Astrocyte (in vitro differentiated cells and primary cell): ENCODE data around the gene HTN1. TPM values are rescaled to one million over a fixed set of nuclear protein-coding genes. Genes with fewer than 3 reads are reported as not detected.
"Not testable (repeated sequence)": the region's sequence is repeated elsewhere in the genome, so short reads cannot be mapped to it uniquely, and the experiment has no call there.

ENCODE experiments used
- DNase-seq: peaks from one replicate; pipeline ENCODE4 v3.0.0-alpha.2; 2010; ENCODE audit warnings: low read depth
- FAIRE-seq: peaks from 2 replicates; lab custom pipeline; 2011; peaks lifted over from hg19 to GRCh38; lab: Jason Lieb, UNC
- H2AFZ ChIP-seq: 2 replicates; pipeline ENCODE4 v1.6.0; 2012; ENCODE audit warnings: low read depth, low read length, inconsistent platforms
- H3K27ac ChIP-seq: 2 replicates; pipeline ENCODE4 v1.5.1; 2011; ENCODE audit warnings: low read depth, low read length, inconsistent platforms
- H3K27me3 ChIP-seq: 2 replicates; pipeline ENCODE4 v1.6.0; 2011; ENCODE audit warnings: low read length, inconsistent platforms; ENCODE audit not compliant: insufficient read depth
- H3K36me3 ChIP-seq: 2 replicates; pipeline ENCODE4 v1.5.1; 2011; ENCODE audit warnings: low read length, inconsistent platforms; ENCODE audit not compliant: insufficient read depth
- H3K4me1 ChIP-seq: 2 replicates; pipeline ENCODE4 v1.5.1; 2011; ENCODE audit warnings: low read length, inconsistent platforms; ENCODE audit not compliant: insufficient read depth
- H3K4me2 ChIP-seq: 2 replicates; pipeline ENCODE4 v1.6.0; 2012; ENCODE audit warnings: low read length, inconsistent platforms
- H3K4me3 ChIP-seq: 2 replicates; pipeline ENCODE4 v1.5.1; 2011; ENCODE audit warnings: low read depth, mild to moderate bottlenecking, low read length, inconsistent platforms; ENCODE audit not compliant: insufficient read depth
- H3K79me2 ChIP-seq: 2 replicates; pipeline ENCODE4 v1.6.0; 2012; ENCODE audit warnings: mild to moderate bottlenecking, low read length, inconsistent platforms; ENCODE audit not compliant: insufficient read depth
- H3K9ac ChIP-seq: 2 replicates; pipeline ENCODE4 v1.6.0; 2012; ENCODE audit warnings: mild to moderate bottlenecking, low read length, inconsistent platforms
- H3K9me3 ChIP-seq: 2 replicates; pipeline ENCODE4 v1.5.1; 2012; ENCODE audit warnings: low read depth, mild to moderate bottlenecking, low read length, inconsistent platforms; ENCODE audit not compliant: insufficient read depth
- H4K20me1 ChIP-seq: 2 replicates; pipeline ENCODE4 v1.6.0; 2012; ENCODE audit warnings: low read length, inconsistent platforms; ENCODE audit not compliant: insufficient read depth
- H3K27ac Mint-ChIP-seq: one replicate; pipeline ENCODE4 v1.8.0; 2021; ENCODE audit warnings: mild to moderate bottlenecking, mixed read lengths; ENCODE audit not compliant: unreplicated experiment
- H3K27me3 Mint-ChIP-seq: one replicate; pipeline ENCODE4 v1.8.0; 2021; ENCODE audit warnings: low read depth, mixed read lengths; ENCODE audit not compliant: unreplicated experiment
- H3K36me3 Mint-ChIP-seq: one replicate; pipeline ENCODE4 v1.8.0; 2021; ENCODE audit warnings: low read depth, mixed read lengths; ENCODE audit not compliant: unreplicated experiment
- H3K4me1 Mint-ChIP-seq: one replicate; pipeline ENCODE4 v1.8.0; 2021; ENCODE audit warnings: low read depth, mixed read lengths; ENCODE audit not compliant: unreplicated experiment
- H3K4me3 Mint-ChIP-seq: one replicate; pipeline ENCODE4 v1.8.0; 2021; ENCODE audit warnings: mild to moderate bottlenecking, moderate library complexity, mixed read lengths; ENCODE audit not compliant: unreplicated experiment
- H3K9me3 Mint-ChIP-seq: one replicate; pipeline ENCODE4 v1.8.0; 2021; ENCODE audit warnings: mild to moderate bottlenecking, mixed read lengths; ENCODE audit not compliant: unreplicated experiment
- EZH2 ChIP-seq: IDR thresholded peaks from 2 replicates; pipeline ENCODE4 v1.6.1; 2012; ENCODE audit warnings: mild to moderate bottlenecking, low read length, inconsistent platforms; ENCODE audit not compliant: insufficient read depth
- total RNA-seq: library from RNA; stranded (reverse); gene quantifications from 2 replicates; pipeline ENCODE4 v1.2.1, GENCODE V29; 2021
- TF ChIP-seq, protein P1 (sequence below): IDR thresholded peaks from 2 replicates; pipeline ENCODE4 v1.5.1; 2011; ENCODE audit warnings: low read depth, mild to moderate bottlenecking, inconsistent platforms, low read length, moderate library complexity; ENCODE audit not compliant: insufficient read depth

HTN1 gene
- total RNA-seq, 1 donor from 2014 or later, result not detected

DNA sequence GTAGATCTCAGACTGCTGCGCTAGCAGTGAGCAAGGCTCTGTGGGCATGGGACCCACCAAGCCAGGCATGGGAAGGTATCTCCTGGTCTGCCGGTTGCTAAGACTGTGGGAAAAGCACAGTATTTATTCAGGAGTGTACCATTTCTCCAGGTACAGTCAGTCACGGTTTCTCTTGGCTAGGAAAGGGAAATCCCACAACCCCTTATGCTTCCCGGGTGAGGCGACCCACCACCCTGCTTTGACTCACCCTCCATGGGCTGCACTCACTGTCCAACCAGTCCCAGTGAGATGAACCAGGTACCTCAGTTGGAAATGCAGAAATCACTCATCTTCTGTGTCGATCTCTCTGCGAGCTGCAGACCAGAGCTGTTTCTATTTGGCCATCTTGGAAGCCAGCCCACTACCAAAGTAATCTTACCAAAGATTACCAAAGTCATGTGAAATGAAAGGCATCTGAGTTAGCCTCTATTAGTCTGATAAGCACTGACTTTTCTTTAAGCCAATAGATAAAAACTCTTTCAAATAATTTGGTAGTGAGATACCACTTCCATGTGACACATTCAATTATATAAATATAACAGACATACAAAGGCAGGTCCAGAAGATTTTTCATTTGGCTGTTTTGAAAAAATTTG is 8.5 kb upstream of the HTN1 start:
- Mint-ChIP-seq H3K4me1 (no peaks in the 10 kb centered on the region), H3K27me3 (no peaks in the 10 kb centered on the region), H3K9me3 (peaks cover 4% of the 10 kb centered on the region), H3K4me3 (no peak overlapping the region), H3K27ac (no peak overlapping the region), H3K36me3 (no peaks in the 10 kb centered on the region)
- Histone ChIP-seq H3K4me1 (no peaks in the 10 kb centered on the region), H3K79me2 (no peaks in the 10 kb centered on the region), H2AFZ (no peak overlapping the region), H3K9me3 (peaks cover 3% of the 10 kb centered on the region), H3K9ac (no peak overlapping the region), H3K27ac (no peak overlapping the region), H4K20me1 (no peaks in the 10 kb centered on the region), H3K27me3 (no peaks in the 10 kb centered on the region), H3K36me3 (no peaks in the 10 kb centered on the region), H3K4me2 (no peak overlapping the region), H3K4me3 (no peak overlapping the region)
- TF ChIP-seq, protein P1, sequence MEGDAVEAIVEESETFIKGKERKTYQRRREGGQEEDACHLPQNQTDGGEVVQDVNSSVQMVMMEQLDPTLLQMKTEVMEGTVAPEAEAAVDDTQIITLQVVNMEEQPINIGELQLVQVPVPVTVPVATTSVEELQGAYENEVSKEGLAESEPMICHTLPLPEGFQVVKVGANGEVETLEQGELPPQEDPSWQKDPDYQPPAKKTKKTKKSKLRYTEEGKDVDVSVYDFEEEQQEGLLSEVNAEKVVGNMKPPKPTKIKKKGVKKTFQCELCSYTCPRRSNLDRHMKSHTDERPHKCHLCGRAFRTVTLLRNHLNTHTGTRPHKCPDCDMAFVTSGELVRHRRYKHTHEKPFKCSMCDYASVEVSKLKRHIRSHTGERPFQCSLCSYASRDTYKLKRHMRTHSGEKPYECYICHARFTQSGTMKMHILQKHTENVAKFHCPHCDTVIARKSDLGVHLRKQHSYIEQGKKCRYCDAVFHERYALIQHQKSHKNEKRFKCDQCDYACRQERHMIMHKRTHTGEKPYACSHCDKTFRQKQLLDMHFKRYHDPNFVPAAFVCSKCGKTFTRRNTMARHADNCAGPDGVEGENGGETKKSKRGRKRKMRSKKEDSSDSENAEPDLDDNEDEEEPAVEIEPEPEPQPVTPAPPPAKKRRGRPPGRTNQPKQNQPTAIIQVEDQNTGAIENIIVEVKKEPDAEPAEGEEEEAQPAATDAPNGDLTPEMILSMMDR, result no peak
- TF ChIP-seq EZH2, result no peak
- no peak for DNase-seq
- FAIRE-seq, result no peak

DNA sequence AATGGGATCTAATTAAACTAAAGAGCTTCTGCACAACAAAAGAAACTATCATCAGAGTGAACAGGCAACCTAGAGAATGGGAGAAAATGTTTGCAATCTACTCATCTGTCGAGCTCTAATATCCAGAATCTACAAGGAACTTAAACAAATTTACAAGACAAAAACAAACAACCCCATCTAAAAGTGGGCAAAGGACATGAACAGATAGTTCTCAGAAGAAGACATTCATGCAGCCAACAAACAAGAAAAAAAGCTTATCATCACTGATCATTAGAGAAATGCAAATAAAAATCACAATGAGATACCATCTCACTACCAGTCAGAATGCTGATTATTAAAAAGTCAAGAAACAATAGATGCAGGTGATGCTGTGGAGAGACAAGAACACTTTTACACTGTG is 6.3 kb downstream of the HTN1 start:
- not testable (repeated sequence) for FAIRE-seq, H3K27ac Mint-ChIP-seq

DNA sequence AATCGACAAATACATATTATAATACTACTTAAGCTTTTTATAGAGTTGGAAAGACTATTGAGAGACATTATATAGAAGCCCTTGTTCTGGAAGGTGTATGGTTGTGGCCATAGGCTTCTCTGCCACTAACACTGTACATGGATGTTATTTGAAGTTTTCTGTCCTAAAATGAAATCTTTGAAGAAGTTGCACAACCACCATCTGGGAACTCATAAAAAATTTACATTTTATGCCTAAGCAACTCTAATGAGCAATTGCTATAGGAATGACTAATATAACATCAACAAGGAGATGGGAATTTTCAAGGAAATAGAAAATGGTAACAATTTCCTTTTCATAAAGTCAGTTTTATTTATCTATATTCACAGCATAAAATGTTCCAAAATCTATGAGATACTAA is 7.4 kb downstream of the HTN1 start:
- no peaks in the 10 kb centered on the region for H3K36me3 Mint-ChIP-seq
- H3K79me2 ChIP-seq, result no peaks in the 10 kb centered on the region

More for the DNA sequence above, 6.3 kb downstream of the HTN1 start:
- H3K4me3 Mint-ChIP-seq, H4K20me1 ChIP-seq, H3K4me2 ChIP-seq, H3K27ac ChIP-seq, H3K4me3 ChIP-seq, H3K27me3 ChIP-seq, H3K79me2 ChIP-seq, H3K36me3 Mint-ChIP-seq, H3K9me3 Mint-ChIP-seq, H3K9ac ChIP-seq, H3K9me3 ChIP-seq, H3K4me1 Mint-ChIP-seq, H3K36me3 ChIP-seq, H3K4me1 ChIP-seq, H2AFZ ChIP-seq, H3K27me3 Mint-ChIP-seq, DNase-seq: not testable (repeated sequence)

More for the DNA sequence above, 7.4 kb downstream of the HTN1 start:
- no peak overlapping the region for H3K4me3 Mint-ChIP-seq
- peaks cover 5% of the 10 kb centered on the region for H3K9me3 Mint-ChIP-seq
- Histone ChIP-seq H3K9ac (no peak overlapping the region), H2AFZ (no peak overlapping the region), H3K36me3 (no peaks in the 10 kb centered on the region), H3K4me3 (no peak overlapping the region), H4K20me1 (no peaks in the 10 kb centered on the region), H3K4me2 (no peak overlapping the region), H3K27ac (no peak overlapping the region), H3K9me3 (no peaks in the 10 kb centered on the region), H3K27me3 (no peaks in the 10 kb centered on the region), H3K4me1 (no peaks in the 10 kb centered on the region)
- H3K4me1 Mint-ChIP-seq, result peaks cover 4% of the 10 kb centered on the region
- H3K27ac Mint-ChIP-seq, result no peak overlapping the region
- FAIRE-seq, result no peak
- no peaks in the 10 kb centered on the region for H3K27me3 Mint-ChIP-seq
- TF ChIP-seq, protein P1, result no peak
- no peak for TF ChIP-seq EZH2
- DNase-seq, result no peak
